PFSK-1 (cell line): ENCODE results near the gene HTATIP2.

ENCODE experiments used
- FOXP2 ChIP-seq: optimal IDR thresholded peaks from 2 replicates; pipeline ENCODE3; 2011; ENCODE audit warnings: borderline replicate concordance, control low read depth, inconsistent platforms; ENCODE audit not compliant: insufficient read depth; ENCODE audit errors: extremely low read length, extremely low read depth
- POLR2AphosphoS5 ChIP-seq: IDR thresholded peaks from 2 replicates; pipeline ENCODE4 v1.6.1; 2012; ENCODE audit warnings: low read depth, mild to moderate bottlenecking, control low read depth, low read length, moderate library complexity
- REST ChIP-seq, 2 experiments: IDR thresholded peaks; 2 replicates each; pipeline versions ENCODE4 v1.6.1 to v1.8.0; 2011 to 2012; ENCODE audit warnings: low read depth in 2 of 2, low read length in 2 of 2, control low read depth in 1 of 2, inconsistent platforms in 1 of 2, mild to moderate bottlenecking in 1 of 2, moderate library complexity in 1 of 2; ENCODE audit not compliant: insufficient read depth in 1 of 2
- TAF1 ChIP-seq: IDR thresholded peaks from 2 replicates; pipeline ENCODE4 v1.6.1; 2012; ENCODE audit warnings: low read length, control low read depth, borderline replicate concordance; ENCODE audit not compliant: insufficient read depth

GRCh38 chr11:20406484-20406883 lies 43.0 kb downstream of the HTATIP2 start:
- no peak for TF ChIP-seq POLR2AphosphoS5
- TF ChIP-seq TAF1: no peak
- no peak for TF ChIP-seq FOXP2
- no peak for TF ChIP-seq REST (IDR thresholded peaks at IDR 0.05; ENCODE audit: insufficient read depth in 1 of 2, low read depth in 2 of 2, low read length in 2 of 2)
